GM19463 (cell line): ENCODE measurements around the gene NBDY.
A peak's percentile ranks its signal among the peaks of the same experiment; 100 is the strongest.

ENCODE experiments used
- ATAC-seq: cut with Tn5 transposase; IDR thresholded peaks from one replicate; pipeline ENCODE4 v1.9.1; 2021; ENCODE audit warnings: mild to moderate bottlenecking, moderate library complexity; ENCODE audit not compliant: unreplicated experiment

The NBDY gene

GRCh38 chrX:56784666-56785065, 55.6 kb downstream of the NBDY start:
- no peak for ATAC-seq

GRCh38 chrX:56785442-56785841, 56.4 kb downstream of the NBDY start:
- no peak for ATAC-seq

- no peak for ATAC-seq
Observed at GRCh38 chrX:56786889-56787733, 58.1 kb downstream of the NBDY start.

- no peak for ATAC-seq
Observed at GRCh38 chrX:56787734-56788152, 58.7 kb downstream of the NBDY start.

- ATAC-seq, result no peak
Observed at GRCh38 chrX:56788229-56788628, 59.2 kb downstream of the NBDY start.

- ATAC-seq, result peak; percentile 74
Observed at GRCh38 chrX:56788717-56789122, 59.7 kb downstream of the NBDY start.

- no peak for ATAC-seq
Observed at GRCh38 chrX:56789518-56790070, 60.6 kb downstream of the NBDY start.

GRCh38 chrX:56790778-56791177, 61.7 kb downstream of the NBDY start:
- no peak for ATAC-seq

- ATAC-seq, result no peak
Observed at GRCh38 chrX:56791456-56791855, 62.4 kb downstream of the NBDY start.

- no peak for ATAC-seq
Observed at GRCh38 chrX:56792270-56793111, 63.4 kb downstream of the NBDY start.

GRCh38 chrX:56793112-56793430, 64.0 kb downstream of the NBDY start:
- ATAC-seq, result no peak

GRCh38 chrX:56793521-56794320, 64.7 kb downstream of the NBDY start:
- ATAC-seq, result no peak

GRCh38 chrX:56794404-56795230, 65.6 kb downstream of the NBDY start:
- no peak for ATAC-seq

GRCh38 chrX:56795309-56795868, 66.3 kb downstream of the NBDY start:
- no peak for ATAC-seq

GRCh38 chrX:56796641-56797395, 67.8 kb downstream of the NBDY start:
- ATAC-seq, result no peak

GRCh38 chrX:56797574-56798338, 68.7 kb downstream of the NBDY start:
- ATAC-seq, result no peak

GRCh38 chrX:56798339-56798711, 69.3 kb downstream of the NBDY start:
- ATAC-seq, result no peak
